PC-3 (cell line): ENCODE results near the gene FNBP1L. TPM values are rescaled to one million over a fixed set of nuclear protein-coding genes. Genes with fewer than 3 reads are reported as not detected.
A peak's percentile ranks its signal among the peaks of the same experiment; 100 is the strongest.

Experiments
- ATAC-seq: fragments of 200-7000 bp; cut with Tn5 transposase; 2 replicates; pipeline ENCODE4 v1.9.1; 2020; ENCODE audit warnings: mild to moderate bottlenecking, moderate library complexity
- Bru-seq: library from RNA; stranded (reverse); fragments of 400-500 nt; gene quantifications from one replicate; lab custom pipeline; 2021; lab: Mats Ljungman, UMichigan
- BruChase-seq, 2 experiments: library from RNA; stranded (reverse); fragments of 400-500 nt; gene quantifications; one replicate each; lab custom pipeline; 2021; lab: Mats Ljungman, UMichigan
- BruUV-seq: library from RNA; stranded (reverse); fragments of 400-500 nt; replicated peaks from 2 replicates; lab custom pipeline; 2021; lab: Mats Ljungman, UMichigan
- CTCF ChIA-PET: fragments of 300-600 bp; sonication (Branson Sonifier 250); formaldehyde crosslinking; loops from one replicate; lab custom pipeline; 2022; ENCODE audit warnings: antibody characterized with exemption; lab: Charles Lee
- POLR2A ChIA-PET: fragments of 300-600 bp; sonication (Branson Sonifier 250); formaldehyde crosslinking; loops from one replicate; lab custom pipeline; 2022; ENCODE audit warnings: antibody characterized with exemption; ENCODE audit not compliant: unreplicated experiment; lab: Charles Lee
- DNase-seq: peaks from one replicate; pipeline ENCODE4 v3.0.0-alpha.2; 2015
- H2AFZ ChIP-seq: fragments of 300-600 bp; sonication (generic); 2 replicates; pipeline ENCODE4 v1.6.0; 2016; ENCODE audit warnings: antibody characterized with exemption, low read length
- H3F3A ChIP-seq: fragments of 300-600 bp; sonication (generic); one replicate; pipeline ENCODE4 v1.6.0; 2017; ENCODE audit warnings: antibody characterized with exemption, low read length, control low read depth, mild to moderate bottlenecking; ENCODE audit not compliant: unreplicated experiment
- H3K27ac ChIP-seq: fragments of 300-600 bp; sonication (generic); 2 replicates; pipeline ENCODE4 v1.5.1; 2016; ENCODE audit warnings: mild to moderate bottlenecking, low read length
- H3K27me3 ChIP-seq: fragments of 300-600 bp; sonication (generic); 2 replicates; pipeline ENCODE4 v1.6.1; 2016; ENCODE audit warnings: low read length, mixed read lengths
- H3K36me3 ChIP-seq: fragments of 300-600 bp; sonication (generic); 2 replicates; pipeline ENCODE4 v1.6.1; 2016; ENCODE audit warnings: low read depth, mixed run types, low read length, mixed read lengths
- H3K4me1 ChIP-seq: fragments of 300-600 bp; sonication (generic); 2 replicates; pipeline ENCODE4 v1.5.1; 2016; ENCODE audit warnings: low read length; ENCODE audit not compliant: insufficient read depth
- H3K4me2 ChIP-seq: fragments of 300-600 bp; sonication (generic); 2 replicates; pipeline ENCODE4 v1.6.0; 2016; ENCODE audit warnings: low read length
- H3K4me3 ChIP-seq: fragments of 300-600 bp; sonication (generic); 2 replicates; pipeline ENCODE4 v1.5.1; 2016; ENCODE audit warnings: mild to moderate bottlenecking, low read length, mixed read lengths
- H3K79me2 ChIP-seq: fragments of 300-600 bp; sonication (generic); 2 replicates; pipeline ENCODE4 v1.6.1; 2017; ENCODE audit warnings: low read length, mixed read lengths
- H3K9ac ChIP-seq: fragments of 300-600 bp; sonication (generic); 2 replicates; pipeline ENCODE4 v1.6.0; 2016; ENCODE audit warnings: mild to moderate bottlenecking, low read length
- H3K9me2 ChIP-seq: fragments of 300-600 bp; sonication (generic); replicated peaks from 2 replicates; pipeline ENCODE4 v1.6.1; 2016; ENCODE audit warnings: mixed run types, low read length, mixed read lengths
- H3K9me3 ChIP-seq: fragments of 300-600 bp; sonication (generic); 2 replicates; pipeline ENCODE4 v1.6.1; 2016; ENCODE audit warnings: low read length, mixed read lengths
- H4K20me1 ChIP-seq: fragments of 300-600 bp; sonication (generic); 2 replicates; pipeline ENCODE4 v1.6.1; 2016; ENCODE audit warnings: low read length, mixed read lengths
- EZH2 ChIP-seq: fragments of 300-600 bp; sonication (generic); IDR thresholded peaks from one replicate; pipeline ENCODE4 v1.6.1; 2017; ENCODE audit warnings: antibody characterized with exemption, mild to moderate bottlenecking, low read length; ENCODE audit not compliant: unreplicated experiment
- EZH2phosphoT487 ChIP-seq: fragments of 300-600 bp; sonication (generic); IDR thresholded peaks from 2 replicates; pipeline ENCODE4 v1.6.1; 2018; ENCODE audit warnings: mild to moderate bottlenecking, antibody characterized with exemption, low read length, borderline replicate concordance
- intact Hi-C: fragments of 100-400 bp; cut with micrococcal nuclease; formaldehyde crosslinking; loops from 2 replicates; pipeline ENCODE4 v1.9.0; 2023
- long read RNA-seq: library from polyadenylated mRNA; unstranded; transcript quantifications from one replicate; pipeline ENCODE4 v2.0.0, GENCODE V29; 2021; ENCODE audit not compliant: unreplicated experiment
- total RNA-seq: library from RNA; depleted of rRNA; stranded (reverse); fragments of >200 nt; gene quantifications from 2 replicates; pipeline ENCODE4 v1.2.3, GENCODE V29; 2014; rRNA removed
- TF ChIP-seq, protein P1 (sequence below): fragments of 300-600 bp; sonication (generic); conservative IDR thresholded peaks from 2 replicates; pipeline ENCODE4 v1.5.1; 2017; ENCODE audit warnings: antibody characterized with exemption, low read depth, mild to moderate bottlenecking, low read length

FNBP1L gene
- total RNA-seq (27.6 and 28.3 TPM in 2 replicates), Bru-seq, nascent RNA (percentile 84 among the genes with signal in this experiment), BruChase-seq, experiment 1, labeled RNA remaining after a 6-hour chase (percentile 76 among the genes with signal in this experiment), BruChase-seq, experiment 2, labeled RNA remaining after a 2-hour chase (percentile 74 among the genes with signal in this experiment)
- long read RNA-seq, full-length matches to known transcripts, result 28 of 43 reads
- long read RNA-seq, partial matches to known transcripts, result 10 of 43 reads
- long read RNA-seq, other reads (novel, unspliced or antisense), result 5 of 43 reads

DNA sequence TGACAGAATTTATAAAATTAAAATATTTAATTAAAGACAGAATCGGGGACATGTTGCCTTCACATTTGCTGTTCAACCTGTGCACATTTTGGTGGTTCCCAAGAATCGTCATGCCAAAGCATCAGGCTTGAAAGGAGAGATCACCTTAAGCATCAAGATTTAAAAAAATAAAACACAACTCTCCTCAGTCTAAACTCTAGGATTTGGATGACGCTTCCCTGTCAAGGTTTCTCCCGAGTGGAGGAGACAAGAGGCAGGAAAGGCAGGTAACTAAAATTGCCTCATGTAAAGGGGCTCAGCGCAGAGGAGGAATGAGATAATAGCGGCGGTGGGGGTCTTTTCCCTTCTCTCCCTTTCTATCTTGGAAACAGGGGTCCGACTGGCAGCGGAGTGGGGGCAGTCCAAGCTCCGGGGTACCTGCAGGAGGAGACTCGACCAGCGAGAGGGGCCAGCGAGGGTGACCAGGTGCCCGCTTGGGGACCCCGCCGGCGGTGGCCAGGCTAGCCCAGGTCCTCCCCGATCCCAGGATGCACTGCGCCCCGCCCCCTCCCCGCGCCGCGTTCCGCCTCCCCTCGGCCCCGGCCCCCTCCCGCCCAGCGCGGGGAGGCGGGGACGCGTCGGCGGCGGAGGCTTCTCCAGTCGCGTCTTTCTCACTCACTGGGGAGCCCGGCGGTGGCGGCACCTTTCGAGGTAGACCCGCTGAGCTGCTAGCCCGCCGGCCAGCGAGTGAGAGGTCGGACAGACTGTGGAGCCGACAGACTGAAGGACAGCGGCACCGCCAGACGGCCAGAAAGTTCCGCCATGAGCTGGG, at the start of gene FNBP1L:
FNBP1L (plus strand) TSS at position 638 of the 811 bp plus-strand sequence; CDS start at position 802, 164 bp downstream.
- Histone ChIP-seq H3K4me1 (peaks cover 26% of the 10 kb centered on the region), H3K9ac (peak within 1 kb of the TSS; percentile 71), H3K4me3 (peak within 1 kb of the TSS; percentile 85), H2AFZ (peak within 1 kb of the TSS; percentile 100), H4K20me1 (peaks cover 20% of the 10 kb centered on the region; the same call in 1 of the 2 replicates), H3K4me2 (peak within 1 kb of the TSS; percentile 99), H3K9me2 (no peaks in the 10 kb centered on the region), H3K27ac (peak within 1 kb of the TSS; percentile 29), H3K9me3 (no peaks in the 10 kb centered on the region), H3F3A (no peaks in the 10 kb centered on the region), H3K27me3 (no peaks in the 10 kb centered on the region), H3K79me2 (peaks cover 47% of the 10 kb centered on the region), H3K36me3 (no peaks in the 10 kb centered on the region)
- intact Hi-C loops, result loop anchor here (2.0 to 10.0 kb wide), 5 partner anchors 57 to 427 kb away; partner anchors contain the start of genes DNTTIP2 and DR1
- ATAC-seq, result peak; percentile 77
- TSS peak; percentile 63 for BruUV-seq
- ChIA-PET POLR2A (interaction anchor here (0.6 to 0.7 kb wide), 2 partner anchors 17 to 380 kb away, joined by 3 to 5 read pairs; no protein-coding TSS in a partner anchor), CTCF (interaction anchor here (0.5 to 0.6 kb wide), 2 partner anchors 55 to 367 kb away, joined by 4 to 6 read pairs; no protein-coding TSS in a partner anchor)
- TF ChIP-seq EZH2 (no peak), EZH2phosphoT487 (no peak)
- TF ChIP-seq, protein P1, sequence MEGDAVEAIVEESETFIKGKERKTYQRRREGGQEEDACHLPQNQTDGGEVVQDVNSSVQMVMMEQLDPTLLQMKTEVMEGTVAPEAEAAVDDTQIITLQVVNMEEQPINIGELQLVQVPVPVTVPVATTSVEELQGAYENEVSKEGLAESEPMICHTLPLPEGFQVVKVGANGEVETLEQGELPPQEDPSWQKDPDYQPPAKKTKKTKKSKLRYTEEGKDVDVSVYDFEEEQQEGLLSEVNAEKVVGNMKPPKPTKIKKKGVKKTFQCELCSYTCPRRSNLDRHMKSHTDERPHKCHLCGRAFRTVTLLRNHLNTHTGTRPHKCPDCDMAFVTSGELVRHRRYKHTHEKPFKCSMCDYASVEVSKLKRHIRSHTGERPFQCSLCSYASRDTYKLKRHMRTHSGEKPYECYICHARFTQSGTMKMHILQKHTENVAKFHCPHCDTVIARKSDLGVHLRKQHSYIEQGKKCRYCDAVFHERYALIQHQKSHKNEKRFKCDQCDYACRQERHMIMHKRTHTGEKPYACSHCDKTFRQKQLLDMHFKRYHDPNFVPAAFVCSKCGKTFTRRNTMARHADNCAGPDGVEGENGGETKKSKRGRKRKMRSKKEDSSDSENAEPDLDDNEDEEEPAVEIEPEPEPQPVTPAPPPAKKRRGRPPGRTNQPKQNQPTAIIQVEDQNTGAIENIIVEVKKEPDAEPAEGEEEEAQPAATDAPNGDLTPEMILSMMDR, result no peak
- peak; percentile 83 for DNase-seq

DNA sequence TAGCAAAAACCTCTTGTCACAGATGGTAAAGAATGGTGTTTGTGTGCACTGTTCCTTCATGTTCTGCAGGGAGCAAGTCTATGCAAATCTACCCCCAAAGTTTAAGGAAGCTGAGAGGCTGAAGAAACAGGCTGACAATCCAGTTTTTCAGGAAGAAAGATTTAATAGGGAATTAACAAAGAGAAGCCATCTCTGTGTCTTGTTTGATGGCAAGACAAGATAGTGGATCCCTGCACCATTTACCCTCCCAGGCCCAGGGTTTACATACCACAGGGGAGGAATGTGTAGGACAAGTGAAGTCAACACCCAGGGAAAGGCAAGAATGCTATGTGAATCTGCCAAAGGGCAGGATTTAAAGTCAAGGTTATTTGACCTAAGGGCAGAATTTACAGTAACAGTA, 48.1 kb upstream of the FNBP1L start:
- ATAC-seq (no peak), DNase-seq (peak; percentile 17)
- H3K79me2 ChIP-seq, result no peaks in the 10 kb centered on the region
- no peaks in the 10 kb centered on the region for H3K4me1 ChIP-seq
- no TSS peak for BruUV-seq
- no peak overlapping the region for H3K9ac ChIP-seq
- POLR2A ChIA-PET, result no interaction called here
- no peaks in the 10 kb centered on the region for H3F3A ChIP-seq
- H2AFZ ChIP-seq, result no peak overlapping the region
- no peaks in the 10 kb centered on the region for H3K27me3 ChIP-seq
- CTCF ChIA-PET, result no interaction called here
- no peaks in the 10 kb centered on the region for H4K20me1 ChIP-seq
- TF ChIP-seq, protein P1, result no peak
- TF ChIP-seq EZH2 (no peak), EZH2phosphoT487 (no peak)
- H3K27ac ChIP-seq, result no peak overlapping the region
- no peak overlapping the region for H3K4me2 ChIP-seq
- H3K36me3 ChIP-seq, result no peaks in the 10 kb centered on the region
- intact Hi-C loops, result no loop called here
- H3K9me2 ChIP-seq, result no peaks in the 10 kb centered on the region
- H3K9me3 ChIP-seq, result no peaks in the 10 kb centered on the region
- no peak overlapping the region for H3K4me3 ChIP-seq
